GM23338 (cell line): ENCODE measurements around the gene UIMC1. TPM values are rescaled to one million over a fixed set of nuclear protein-coding genes. Genes with fewer than 3 reads are reported as not detected.

ENCODE experiments used
- CREB1 ChIP-seq: fragments of 250-450 bp; sonication (Bioruptor Pico); IDR thresholded peaks from 2 replicates; pipeline ENCODE4 v1.5.0; 2020; ENCODE audit warnings: low read depth, mild to moderate bottlenecking, moderate library complexity
- ETS1 ChIP-seq: IDR thresholded peaks from 2 replicates; pipeline ENCODE4 v1.6.1; 2016; ENCODE audit warnings: antibody characterized with exemption
- EZH2 ChIP-seq: fragments of 200-600 bp; sonication (generic); IDR thresholded peaks from one replicate; pipeline ENCODE4 v1.8.0; 2017; ENCODE audit warnings: antibody characterized with exemption, mild to moderate bottlenecking, low read depth; ENCODE audit not compliant: unreplicated experiment
- NANOG ChIP-seq: IDR thresholded peaks from 2 replicates; pipeline ENCODE4 v1.6.1; 2016; ENCODE audit warnings: antibody characterized with exemption, borderline replicate concordance
- POLR2AphosphoS5 ChIP-seq: IDR thresholded peaks from 2 replicates; pipeline ENCODE4 v1.6.1; 2016; ENCODE audit warnings: antibody characterized with exemption, low read depth
- REST ChIP-seq: IDR thresholded peaks from one replicate; pipeline ENCODE4 v1.6.1; 2018; ENCODE audit warnings: antibody characterized with exemption; ENCODE audit not compliant: unreplicated experiment
- STAT1 ChIP-seq: IDR thresholded peaks from one replicate; pipeline ENCODE4 v1.6.1; 2016; ENCODE audit warnings: antibody characterized with exemption; ENCODE audit not compliant: unreplicated experiment
- ZNF462 ChIP-seq: fragments of 250-450 bp; sonication (Bioruptor Pico); IDR thresholded peaks from 2 replicates; pipeline ENCODE4 v1.5.0; 2020; ENCODE audit warnings: mild to moderate bottlenecking, moderate library complexity
- polyA plus RNA-seq: library from polyadenylated mRNA; unstranded; fragments of >200 nt; fragmentation: Nextera tagmentation; extraction: Ambion mirVana; gene quantifications from 2 replicates; pipeline ENCODE4 v1.2.1, GENCODE V29; 2016
- total RNA-seq: library from RNA; depleted of rRNA; stranded (reverse); fragments of >200 nt; shearing (Covaris generic); gene quantifications from 2 replicates; pipeline ENCODE4 v1.2.3, GENCODE V29; 2014

UIMC1 gene
- total and polyA plus RNA-seq, 2 experiments from 2014 or later: 36.4 to 40.1 TPM

- TF ChIP-seq ZNF462 (CRISPR knock-in tag): no peak
- no peak for TF ChIP-seq REST
- TF ChIP-seq CREB1 (CRISPR knock-in tag): no peak
- TF ChIP-seq EZH2: no peak
- no peak for TF ChIP-seq NANOG
- no peak for TF ChIP-seq STAT1
- TF ChIP-seq POLR2AphosphoS5: no peak
- no peak for TF ChIP-seq ETS1
Observed at GRCh38 chr5:176868126-176868525, 138.5 kb downstream of the UIMC1 start (continued).
